HL-60 (cell line): ENCODE measurements around the gene FBLN1.
A peak's percentile ranks its signal among the peaks of the same experiment; 100 is the strongest.

Source experiments
- DNase-seq, 2 experiments: peaks; one replicate each; pipeline ENCODE4 v3.0.0-alpha.2; 2010 to 2020; ENCODE audit warnings: low read depth in 1 of 2, low spot score in 1 of 2
- H3K27ac ChIP-seq: fragments of 250-450 bp; sonication (Bioruptor Pico); replicated peaks from 2 replicates; pipeline ENCODE4 v1.5.1; 2020; ENCODE audit warnings: mild to moderate bottlenecking, moderate library complexity
- H3K27me3 ChIP-seq: fragments of 250-450 bp; sonication (Bioruptor Pico); 2 replicates; pipeline ENCODE4 v1.5.1; 2021; ENCODE audit warnings: mild to moderate bottlenecking, moderate library complexity; ENCODE audit not compliant: insufficient read depth, poor library complexity, severe bottlenecking
- H3K4me3 ChIP-seq: replicated peaks from 2 replicates; pipeline ENCODE4 v1.5.1; 2011; ENCODE audit warnings: mild to moderate bottlenecking, control low read depth, low read length; ENCODE audit not compliant: insufficient read depth
- CTCF ChIP-seq: IDR thresholded peaks from one replicate; pipeline ENCODE4 v1.5.1; 2011; ENCODE audit warnings: low read length, control low read depth, inconsistent platforms; ENCODE audit not compliant: insufficient read depth
- GABPA ChIP-seq: IDR thresholded peaks from 2 replicates; pipeline ENCODE4 v1.6.1; 2012; ENCODE audit warnings: low read depth
- POLR2AphosphoS5 ChIP-seq: IDR thresholded peaks from 2 replicates; pipeline ENCODE4 v1.6.1; 2012; ENCODE audit warnings: low read depth
- REST ChIP-seq: IDR thresholded peaks from 2 replicates; pipeline ENCODE4 v1.6.1; 2012; ENCODE audit warnings: low read depth; ENCODE audit not compliant: insufficient replicate concordance
- SPI1 ChIP-seq: IDR thresholded peaks from 2 replicates; pipeline ENCODE4 v1.6.1; 2012; ENCODE audit warnings: low read depth, mild to moderate bottlenecking, borderline replicate concordance

The FBLN1 gene

GRCh38 chr22:45579306-45579705 lies 76.6 kb downstream of the FBLN1 start:
- no peaks in the 10 kb centered on the region for H3K27me3 ChIP-seq
- no peak for TF ChIP-seq REST
- no peak for TF ChIP-seq POLR2AphosphoS5
- no peak for TF ChIP-seq SPI1
- no peak for TF ChIP-seq CTCF
- TF ChIP-seq GABPA = no peak
- no peak overlapping the region for H3K4me3 ChIP-seq
- H3K27ac ChIP-seq = no peak overlapping the region
- no peak for DNase-seq

GRCh38 chr22:45579806-45580725 lies 77.4 kb downstream of the FBLN1 start:
- TF ChIP-seq REST (no peak), POLR2AphosphoS5 (no peak), GABPA (no peak), SPI1 (no peak), CTCF (no peak)
- DNase-seq = no peak
- Histone ChIP-seq H3K27ac (peak overlapping the region; percentile 74), H3K4me3 (no peak overlapping the region), H3K27me3 (no peaks in the 10 kb centered on the region)

- no peak overlapping the region for H3K4me3 ChIP-seq
- DNase-seq = peak; percentile 48 to 82
- peak overlapping the region; percentile 74 for H3K27ac ChIP-seq
Observed at GRCh38 chr22:45580726-45581381, 78.2 kb downstream of the FBLN1 start.

More at GRCh38 chr22:45580726-45581381, 78.2 kb downstream of the FBLN1 start:
- no peaks in the 10 kb centered on the region for H3K27me3 ChIP-seq
- TF ChIP-seq SPI1 (peak; percentile 94), POLR2AphosphoS5 (peak; percentile 68), GABPA (no peak), CTCF (no peak), REST (no peak)
